Measurements from ENCODE around the gene GEMIN7.

The GEMIN7 gene

DNA sequence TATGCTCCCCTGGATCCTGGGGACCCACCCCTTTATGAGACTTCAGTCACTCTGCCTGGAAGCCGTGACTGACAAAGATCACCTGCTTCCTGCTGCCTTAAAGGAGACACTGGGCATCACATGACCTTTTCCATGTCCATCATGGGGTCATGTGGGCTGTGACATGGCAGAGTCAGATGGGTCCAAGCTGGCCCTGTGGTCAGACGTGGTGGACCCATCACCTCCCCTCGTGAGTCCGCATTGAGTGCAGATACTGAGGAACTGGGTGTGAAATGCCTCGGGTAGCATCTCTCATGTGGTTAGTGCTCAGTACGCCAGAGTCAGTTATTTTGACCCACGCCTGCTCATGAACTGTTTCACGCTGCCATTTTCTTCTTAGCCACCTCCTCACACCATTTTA is 54.6 kb downstream of the GEMIN7 start:
- Histone ChIP-seq H3K79me1 (ENCODE audit: low read length) (peaks cover 14% of the 10 kb centered on the region), H3K27ac (ENCODE audit: low read depth, low read length) (no peak overlapping the region), H3K9ac (ENCODE audit: low read length) (no peak overlapping the region), H3K4me1 (ENCODE audit: control insufficient read depth, low read depth, low read length) (no peaks in the 10 kb centered on the region), H4K5ac (ENCODE audit: low read length) (no peak overlapping the region), H4K8ac (ENCODE audit: low read depth, low read length) (no peak overlapping the region), H3K23ac (ENCODE audit: low read length) (no peak overlapping the region), H3K79me2 (ENCODE audit: control insufficient read depth, insufficient read depth, low read length) (no peaks in the 10 kb centered on the region), H3K4ac (ENCODE audit: low read depth, low read length) (no peak overlapping the region), H2BK5ac (ENCODE audit: low read length) (no peak overlapping the region), H2AK5ac (ENCODE audit: low read length) (no peak overlapping the region), H3K56ac (ENCODE audit: low read length) (no peak overlapping the region), H3K27me3 (ENCODE audit: insufficient read depth, low read length, poor library complexity) (no peaks in the 10 kb centered on the region), H3K4me2 (ENCODE audit: low read length) (no peak overlapping the region), H2BK120ac (ENCODE audit: low read depth, low read length) (no peak overlapping the region), H2BK15ac (replicated peaks; ENCODE audit: low read depth) (no peak overlapping the region), H3K4me3 (ENCODE audit: low read length) (no peak overlapping the region), H3K36me3 (ENCODE audit: control insufficient read depth, insufficient read depth, low read length) (no peaks in the 10 kb centered on the region), H3K18ac (ENCODE audit: low read length) (no peak overlapping the region)
- WGBS (ENCODE audit: extremely low coverage, insufficient coverage, low lambda C conversion rate) = no CpG with 5 or more reads among the region's 8 CpGs
- DNase-seq = no peak

DNA sequence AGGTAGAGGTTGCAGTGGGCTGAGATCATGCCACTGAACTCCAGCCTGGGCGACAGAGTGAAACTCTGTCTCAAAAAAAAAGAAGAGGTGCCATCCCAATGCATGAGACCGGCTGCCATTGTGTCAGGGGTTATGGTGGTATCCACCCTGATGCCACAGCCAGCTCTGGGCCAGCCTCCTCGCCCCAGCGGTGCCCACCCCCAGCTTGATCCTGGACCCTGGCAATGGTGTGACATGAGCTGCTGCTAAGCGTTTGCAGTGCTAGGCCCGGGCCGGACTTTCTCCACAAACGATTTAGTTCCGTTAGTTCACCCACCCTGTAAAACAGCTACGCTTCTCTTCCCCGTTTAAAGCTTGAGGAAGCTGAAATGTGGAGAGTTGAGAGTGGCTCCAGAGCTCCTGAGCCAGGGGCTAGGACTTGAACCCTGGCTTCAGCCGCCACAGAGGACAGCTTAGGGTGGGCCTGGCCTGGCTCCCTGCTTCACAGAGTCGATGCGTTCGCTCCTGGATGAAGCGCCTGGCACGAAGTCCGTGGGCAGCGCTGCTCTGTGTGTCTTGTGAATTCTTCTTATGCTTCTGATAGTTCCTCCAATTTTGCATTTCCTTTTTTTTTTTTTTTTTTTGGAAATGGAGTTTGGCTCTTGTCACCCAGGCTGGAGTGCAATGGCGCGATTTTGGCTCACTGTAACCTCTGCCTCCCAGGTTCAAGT is 56.3 kb downstream of the GEMIN7 start:
- Histone ChIP-seq H3K4me1 (ENCODE audit: control insufficient read depth, low read depth, low read length) (no peaks in the 10 kb centered on the region), H3K9ac (ENCODE audit: low read length) (no peak overlapping the region), H2BK5ac (ENCODE audit: low read length) (no peak overlapping the region), H3K27me3 (ENCODE audit: insufficient read depth, low read length, poor library complexity) (no peaks in the 10 kb centered on the region), H3K23ac (ENCODE audit: low read length) (no peak overlapping the region), H2BK15ac (replicated peaks; ENCODE audit: low read depth) (no peak overlapping the region), H3K4me2 (ENCODE audit: low read length) (no peak overlapping the region), H3K56ac (ENCODE audit: low read length) (no peak overlapping the region), H2BK120ac (ENCODE audit: low read depth, low read length) (no peak overlapping the region), H3K79me1 (ENCODE audit: low read length) (peaks cover 9% of the 10 kb centered on the region), H3K27ac (ENCODE audit: low read depth, low read length) (no peak overlapping the region), H3K36me3 (ENCODE audit: control insufficient read depth, insufficient read depth, low read length) (no peaks in the 10 kb centered on the region), H2AK5ac (ENCODE audit: low read length) (no peak overlapping the region), H4K8ac (ENCODE audit: low read depth, low read length) (no peak overlapping the region), H3K4me3 (ENCODE audit: low read length) (no peak overlapping the region), H3K18ac (ENCODE audit: low read length) (no peak overlapping the region), H4K5ac (ENCODE audit: low read length) (no peak overlapping the region), H3K4ac (ENCODE audit: low read depth, low read length) (no peak overlapping the region), H3K79me2 (ENCODE audit: control insufficient read depth, insufficient read depth, low read length) (no peaks in the 10 kb centered on the region)
- no CpG with 5 or more reads among the region's 21 CpGs for WGBS (ENCODE audit: extremely low coverage, insufficient coverage, low lambda C conversion rate)
- no peak for DNase-seq

DNA sequence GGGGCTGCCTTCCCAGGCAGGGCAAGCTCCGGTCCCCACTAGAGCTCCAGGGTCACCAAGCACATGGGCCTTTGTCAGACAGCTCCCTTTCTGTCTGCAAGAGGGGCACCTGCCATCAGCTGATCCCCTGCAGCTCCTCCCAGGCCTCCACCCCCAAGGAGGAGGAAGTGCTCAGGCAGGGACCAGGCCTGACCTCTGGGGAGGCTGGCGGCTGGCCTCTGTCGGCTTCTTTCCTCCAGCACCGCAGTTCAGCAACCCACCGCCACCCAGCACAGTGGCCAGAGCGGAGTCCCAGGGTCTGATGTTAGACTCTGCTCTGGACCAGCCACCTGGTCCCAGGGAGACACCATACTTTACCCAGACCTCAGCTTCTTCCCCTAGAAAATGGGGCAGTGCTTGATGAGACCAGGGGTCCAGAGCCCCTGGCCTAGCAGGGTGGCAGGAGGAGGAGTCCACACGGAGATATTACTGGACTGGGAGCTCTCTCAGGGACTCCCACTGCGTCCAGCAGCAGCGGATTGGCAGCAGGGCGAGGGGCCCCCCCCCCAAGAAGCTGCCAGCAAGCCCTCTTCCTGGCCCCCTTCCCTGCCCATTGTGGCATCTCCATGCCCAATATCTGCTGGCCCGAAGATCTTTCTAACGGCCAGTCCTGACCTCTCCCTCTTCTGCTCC is 57.6 kb downstream of the GEMIN7 start:
- Histone ChIP-seq H3K79me2 (ENCODE audit: control insufficient read depth, insufficient read depth, low read length) (no peaks in the 10 kb centered on the region), H3K23ac (ENCODE audit: low read length) (no peak overlapping the region), H4K8ac (ENCODE audit: low read depth, low read length) (no peak overlapping the region), H3K27ac (ENCODE audit: low read depth, low read length) (no peak overlapping the region), H2BK5ac (ENCODE audit: low read length) (no peak overlapping the region), H3K79me1 (ENCODE audit: low read length) (peaks cover 5% of the 10 kb centered on the region), H3K18ac (ENCODE audit: low read length) (no peak overlapping the region), H3K4me1 (ENCODE audit: control insufficient read depth, low read depth, low read length) (no peaks in the 10 kb centered on the region), H3K4me3 (ENCODE audit: low read length) (no peak overlapping the region), H2BK15ac (replicated peaks; ENCODE audit: low read depth) (no peak overlapping the region), H3K9ac (ENCODE audit: low read length) (no peak overlapping the region), H2BK120ac (ENCODE audit: low read depth, low read length) (no peak overlapping the region), H3K56ac (ENCODE audit: low read length) (no peak overlapping the region), H3K27me3 (ENCODE audit: insufficient read depth, low read length, poor library complexity) (no peaks in the 10 kb centered on the region), H2AK5ac (ENCODE audit: low read length) (no peak overlapping the region), H4K5ac (ENCODE audit: low read length) (no peak overlapping the region), H3K4me2 (ENCODE audit: low read length) (no peak overlapping the region), H3K4ac (ENCODE audit: low read depth, low read length) (no peak overlapping the region), H3K36me3 (ENCODE audit: control insufficient read depth, insufficient read depth, low read length) (no peaks in the 10 kb centered on the region)
- WGBS (ENCODE audit: extremely low coverage, insufficient coverage, low lambda C conversion rate) = no CpG with 5 or more reads among the region's 12 CpGs
- DNase-seq = no peak

DNA sequence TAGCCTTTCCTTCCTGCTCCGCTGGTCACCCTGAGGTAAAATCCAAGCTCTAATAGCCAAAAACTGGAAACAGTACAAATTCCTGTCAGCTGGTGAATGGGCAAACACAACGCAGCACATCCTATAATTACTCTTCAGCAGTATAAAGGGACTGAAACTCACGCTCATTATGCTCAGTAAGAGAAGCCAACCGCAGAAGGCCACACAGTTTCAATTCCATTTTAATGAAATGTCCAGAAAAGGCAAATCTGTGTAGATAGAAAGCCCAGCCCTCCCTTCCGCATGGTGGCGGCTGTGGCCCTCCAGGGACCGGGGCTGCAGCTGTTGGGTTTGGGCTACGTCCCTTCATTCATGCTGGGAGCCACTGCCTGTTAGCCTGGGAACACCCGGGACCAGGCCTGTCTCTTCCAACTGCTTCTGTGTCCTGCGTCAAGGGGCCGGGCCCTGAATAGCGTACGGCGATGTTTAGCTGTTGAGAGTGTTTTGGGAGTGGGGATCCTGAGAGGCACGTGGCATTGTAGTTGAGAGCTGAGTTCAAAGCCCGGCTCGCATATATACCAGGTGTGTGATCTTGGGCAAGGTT is 58.2 kb downstream of the GEMIN7 start:
- H3K4me3 ChIP-seq (ENCODE audit: low read length) = no peak overlapping the region
- H3K56ac ChIP-seq (ENCODE audit: low read length) = no peak overlapping the region
- no peak overlapping the region for H4K8ac ChIP-seq (ENCODE audit: low read depth, low read length)
- no peak overlapping the region for H3K27ac ChIP-seq (ENCODE audit: low read depth, low read length)
- H3K18ac ChIP-seq (ENCODE audit: low read length) = no peak overlapping the region
- H3K27me3 ChIP-seq (ENCODE audit: insufficient read depth, low read length, poor library complexity) = no peaks in the 10 kb centered on the region
- H3K4ac ChIP-seq (ENCODE audit: low read depth, low read length) = no peak overlapping the region
- H3K4me2 ChIP-seq (ENCODE audit: low read length) = no peak overlapping the region
- no peak overlapping the region for H2AK5ac ChIP-seq (ENCODE audit: low read length)
- no peaks in the 10 kb centered on the region for H3K36me3 ChIP-seq (ENCODE audit: control insufficient read depth, insufficient read depth, low read length)
- H2BK120ac ChIP-seq (ENCODE audit: low read depth, low read length) = no peak overlapping the region
- H3K23ac ChIP-seq (ENCODE audit: low read length) = no peak overlapping the region
- H3K9ac ChIP-seq (ENCODE audit: low read length) = no peak overlapping the region
- no peaks in the 10 kb centered on the region for H3K79me2 ChIP-seq (ENCODE audit: control insufficient read depth, insufficient read depth, low read length)
- H3K79me1 ChIP-seq (ENCODE audit: low read length) = peaks cover 4% of the 10 kb centered on the region
- no peak for DNase-seq
- WGBS (ENCODE audit: extremely low coverage, insufficient coverage, low lambda C conversion rate) = no CpG with 5 or more reads among the region's 17 CpGs
- H2BK5ac ChIP-seq (ENCODE audit: low read length) = no peak overlapping the region
- no peaks in the 10 kb centered on the region for H3K4me1 ChIP-seq (ENCODE audit: control insufficient read depth, low read depth, low read length)
- no peak overlapping the region for H4K5ac ChIP-seq (ENCODE audit: low read length)
- no peak overlapping the region for H2BK15ac ChIP-seq (replicated peaks; ENCODE audit: low read depth)

DNA sequence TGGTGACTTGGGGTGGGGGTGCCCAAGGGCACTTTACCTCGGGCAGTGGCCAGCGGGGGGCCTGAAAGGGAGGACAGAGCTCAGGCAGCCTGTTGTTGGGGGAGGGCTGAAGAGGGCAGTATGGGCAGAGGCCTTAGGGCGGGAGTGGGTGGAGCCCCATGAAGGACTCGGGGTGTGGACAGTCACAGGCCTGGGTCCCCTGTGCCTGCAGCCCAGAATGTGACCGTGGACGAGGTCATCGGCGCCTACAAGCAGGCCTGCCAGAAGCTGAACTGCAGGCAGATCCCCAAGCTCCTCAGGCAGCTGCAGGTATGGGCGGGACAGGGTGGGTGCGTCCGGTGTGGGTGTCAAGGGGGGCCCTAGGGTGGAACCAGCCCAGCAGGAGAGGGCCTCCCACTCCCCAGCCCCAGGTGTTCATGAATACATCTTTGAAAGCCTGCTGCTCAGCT is 59.3 kb downstream of the GEMIN7 start:
- Histone ChIP-seq H3K4me1 (ENCODE audit: control insufficient read depth, low read depth, low read length) (no peaks in the 10 kb centered on the region), H2BK15ac (replicated peaks; ENCODE audit: low read depth) (no peak overlapping the region), H4K8ac (ENCODE audit: low read depth, low read length) (no peak overlapping the region), H3K23ac (ENCODE audit: low read length) (no peak overlapping the region), H2BK120ac (ENCODE audit: low read depth, low read length) (no peak overlapping the region), H3K79me2 (ENCODE audit: control insufficient read depth, insufficient read depth, low read length) (no peaks in the 10 kb centered on the region), H2AK5ac (ENCODE audit: low read length) (no peak overlapping the region), H4K5ac (ENCODE audit: low read length) (no peak overlapping the region), H3K4me3 (ENCODE audit: low read length) (no peak overlapping the region), H3K79me1 (ENCODE audit: low read length) (peaks cover 4% of the 10 kb centered on the region), H3K36me3 (ENCODE audit: control insufficient read depth, insufficient read depth, low read length) (peaks cover 1% of the 10 kb centered on the region), H3K9ac (ENCODE audit: low read length) (no peak overlapping the region), H3K27me3 (ENCODE audit: insufficient read depth, low read length, poor library complexity) (no peaks in the 10 kb centered on the region), H3K27ac (ENCODE audit: low read depth, low read length) (no peak overlapping the region), H3K56ac (ENCODE audit: low read length) (no peak overlapping the region), H3K4ac (ENCODE audit: low read depth, low read length) (no peak overlapping the region), H2BK5ac (ENCODE audit: low read length) (no peak overlapping the region), H3K4me2 (ENCODE audit: low read length) (no peak overlapping the region), H3K18ac (ENCODE audit: low read length) (no peak overlapping the region)
- DNase-seq = no peak
- no CpG with 5 or more reads among the region's 11 CpGs for WGBS (ENCODE audit: extremely low coverage, insufficient coverage, low lambda C conversion rate)

Data from mesendoderm (in vitro differentiated cells).